Astrocyte (in vitro differentiated cells and primary cell): ENCODE measurements around the gene CCDC69.

Experiments
- EZH2 ChIP-seq: IDR thresholded peaks from 2 replicates; pipeline ENCODE4 v1.6.1; 2012; ENCODE audit warnings: mild to moderate bottlenecking, low read length, inconsistent platforms; ENCODE audit not compliant: insufficient read depth
- TF ChIP-seq, protein P1 (sequence below): IDR thresholded peaks from 2 replicates; pipeline ENCODE4 v1.5.1; 2011; ENCODE audit warnings: low read depth, mild to moderate bottlenecking, inconsistent platforms, low read length, moderate library complexity; ENCODE audit not compliant: insufficient read depth

DNA sequence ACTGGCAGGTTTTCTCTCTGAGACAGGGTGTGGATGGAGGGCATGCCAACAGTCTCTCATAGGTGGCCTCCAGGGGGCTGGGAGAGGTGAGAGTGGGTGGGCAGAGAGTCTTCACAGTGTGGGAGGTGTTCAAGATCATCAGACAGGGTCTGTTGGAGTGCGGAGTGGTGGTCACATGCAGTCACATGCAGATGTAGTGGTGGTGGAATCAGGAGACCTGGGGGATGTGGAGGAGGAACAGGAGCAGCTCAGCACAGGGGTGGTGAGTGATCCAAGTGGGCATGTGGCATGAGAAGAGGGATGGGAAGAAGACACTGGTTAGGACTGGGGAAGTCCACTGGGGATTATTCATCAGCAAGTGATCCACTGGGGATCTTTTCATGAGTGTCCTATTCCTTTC, 34.9 kb upstream of the CCDC69 start:
- TF ChIP-seq, protein P1, sequence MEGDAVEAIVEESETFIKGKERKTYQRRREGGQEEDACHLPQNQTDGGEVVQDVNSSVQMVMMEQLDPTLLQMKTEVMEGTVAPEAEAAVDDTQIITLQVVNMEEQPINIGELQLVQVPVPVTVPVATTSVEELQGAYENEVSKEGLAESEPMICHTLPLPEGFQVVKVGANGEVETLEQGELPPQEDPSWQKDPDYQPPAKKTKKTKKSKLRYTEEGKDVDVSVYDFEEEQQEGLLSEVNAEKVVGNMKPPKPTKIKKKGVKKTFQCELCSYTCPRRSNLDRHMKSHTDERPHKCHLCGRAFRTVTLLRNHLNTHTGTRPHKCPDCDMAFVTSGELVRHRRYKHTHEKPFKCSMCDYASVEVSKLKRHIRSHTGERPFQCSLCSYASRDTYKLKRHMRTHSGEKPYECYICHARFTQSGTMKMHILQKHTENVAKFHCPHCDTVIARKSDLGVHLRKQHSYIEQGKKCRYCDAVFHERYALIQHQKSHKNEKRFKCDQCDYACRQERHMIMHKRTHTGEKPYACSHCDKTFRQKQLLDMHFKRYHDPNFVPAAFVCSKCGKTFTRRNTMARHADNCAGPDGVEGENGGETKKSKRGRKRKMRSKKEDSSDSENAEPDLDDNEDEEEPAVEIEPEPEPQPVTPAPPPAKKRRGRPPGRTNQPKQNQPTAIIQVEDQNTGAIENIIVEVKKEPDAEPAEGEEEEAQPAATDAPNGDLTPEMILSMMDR: no peak
- no peak for TF ChIP-seq EZH2
